Epithelial cell of esophagus (primary cell): Measurements from ENCODE around the gene RAVER1.
"Not testable (repeated sequence)": the region's sequence is repeated elsewhere in the genome, so short reads cannot be mapped to it uniquely, and the experiment has no call there.

Source experiments
- DNase-seq: peaks from one replicate; pipeline ENCODE4 v3.0.0; 2010; ENCODE audit warnings: low read depth
- H3K4me3 ChIP-seq: 2 replicates; pipeline ENCODE4 v1.5.1; 2011; ENCODE audit warnings: mild to moderate bottlenecking, low read length, control low read depth
- CTCF ChIP-seq: IDR thresholded peaks from 2 replicates; pipeline ENCODE4 v1.5.1; 2011; ENCODE audit warnings: low read depth, mild to moderate bottlenecking, low read length, control low read depth, inconsistent platforms; ENCODE audit not compliant: insufficient read depth; ENCODE audit errors: missing control alignments

RAVER1 gene

GRCh38 chr19:10288662-10289166 is 44.6 kb downstream of the RAVER1 start:
- H3K4me3 ChIP-seq, result peak overlapping the region; percentile 53

GRCh38 chr19:10286803-10287737 is 46.3 kb downstream of the RAVER1 start, which contains the start of gene ICAM4:
TSS of gene ICAM4 (plus strand) at chr19:10286955. CDS start at chr19:10287013, 58 bp downstream.
- peak; percentile 21 for DNase-seq
- no peak for TF ChIP-seq CTCF
- peak within 1 kb of the TSS; percentile 26 for H3K4me3 ChIP-seq

More at GRCh38 chr19:10288662-10289166, 44.6 kb downstream of the RAVER1 start:
- TF ChIP-seq CTCF, result no peak
- DNase-seq, result peak; percentile 63

- no peak for TF ChIP-seq CTCF
- DNase-seq, result no peak
- no peak overlapping the region for H3K4me3 ChIP-seq
These were observed 47.9 kb downstream of the RAVER1 start for GRCh38 chr19:10285393-10285792.

GRCh38 chr19:10284960-10285278 is 48.4 kb downstream of the RAVER1 start:
- H3K4me3 ChIP-seq, result no peak overlapping the region
- TF ChIP-seq CTCF, result no peak
- DNase-seq, result no peak

GRCh38 chr19:10284065-10284959 is 49.0 kb downstream of the RAVER1 start:
- DNase-seq, result no peak
- no peak overlapping the region for H3K4me3 ChIP-seq
- no peak for TF ChIP-seq CTCF

GRCh38 chr19:10283301-10284064 is 49.8 kb downstream of the RAVER1 start:
- H3K4me3 ChIP-seq, result no peak overlapping the region
- peak; percentile 40 for DNase-seq
- no peak for TF ChIP-seq CTCF

GRCh38 chr19:10282043-10282442 is 51.3 kb downstream of the RAVER1 start:
- H3K4me3 ChIP-seq, DNase-seq: not testable (repeated sequence)
